Measurements from ENCODE around the gene TLCD4. TPM values are rescaled to one million over a fixed set of nuclear protein-coding genes. Genes with fewer than 3 reads are reported as not detected.
"Not testable (repeated sequence)": the region's sequence is repeated elsewhere in the genome, so short reads cannot be mapped to it uniquely, and the experiment has no call there.

Gene TLCD4
- polyA plus RNA-seq, 4 donors = 6.2 to 7.2 (median 6.7) TPM

DNA sequence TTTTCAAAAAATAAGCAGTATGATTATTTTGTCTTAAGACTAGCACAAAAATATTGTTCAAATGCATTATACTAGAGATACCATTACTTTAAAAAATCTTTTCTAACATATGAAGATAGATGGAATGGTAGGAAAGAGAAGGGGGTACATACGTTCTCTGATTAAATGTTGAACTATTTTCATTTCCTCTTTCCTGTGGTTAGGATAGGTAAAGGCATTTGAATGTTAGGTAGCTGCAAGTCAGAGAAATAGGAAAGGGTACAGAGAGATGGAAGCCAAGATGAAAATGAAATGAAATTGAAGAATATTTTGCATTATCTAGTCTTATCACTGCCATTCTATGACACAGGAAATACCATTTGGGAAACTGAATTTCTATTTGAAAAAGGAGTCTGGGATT is 28.3 kb downstream of the TLCD4 start:
- DNase-seq (ENCODE audit: low read depth in 4 of 4, low spot score in 2 of 4) = no peak

- no peak for DNase-seq (ENCODE audit: low read depth in 4 of 4, low spot score in 2 of 4)
These were observed 29.5 kb downstream of the TLCD4 start for GRCh38 chr1:95146637-95147036.

- no peak for DNase-seq (ENCODE audit: low read depth in 4 of 4, low spot score in 2 of 4)
These were observed 36.9 kb downstream of the TLCD4 start for GRCh38 chr1:95154096-95154495.

DNA sequence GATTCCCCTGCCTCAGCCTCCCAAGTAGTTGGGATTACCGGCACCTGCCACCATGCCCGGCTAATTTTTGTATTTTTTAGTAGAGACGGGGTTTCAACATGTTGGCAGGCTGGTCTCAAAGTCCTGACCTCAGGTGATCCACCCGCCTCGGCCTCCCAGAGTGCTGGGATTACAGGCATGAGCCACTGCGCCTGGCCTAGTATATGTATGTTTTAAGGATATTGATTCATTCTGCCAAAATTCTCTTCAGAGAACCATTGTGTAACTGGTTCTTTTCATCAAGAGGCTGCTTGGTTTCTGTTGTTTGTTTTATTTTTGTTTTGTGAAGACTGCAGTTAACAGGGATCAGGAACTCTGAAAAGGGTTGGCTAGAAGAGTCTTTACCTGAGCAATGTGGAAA is 48.4 kb downstream of the TLCD4 start:
- not testable (repeated sequence) for DNase-seq (ENCODE audit: low read depth in 4 of 4, low spot score in 2 of 4)

Other genes with a start within 250 kb of the TLCD4 start
- 100 to 1,000 TPM; 301 to 398 (median 342) TPM for gene CNN3, start 190.2 kb upstream of the TLCD4 start, polyA plus RNA-seq (ENCODE audit: insufficient read length in 4 of 4)
- 10 to 100 TPM; 13.4 to 17.6 (median 13.4) TPM for gene ALG14, start 44.4 kb upstream of the TLCD4 start, polyA plus RNA-seq (ENCODE audit: insufficient read length in 4 of 4)
- 10 to 100 TPM; 44.4 to 53.1 (median 49.9) TPM for gene RWDD3, start 116.9 kb downstream of the TLCD4 start, polyA plus RNA-seq (ENCODE audit: insufficient read length in 4 of 4)

Measured in left renal cortex interstitium (tissue), 4 donors.